Keratinocyte (primary cell): ENCODE data around the gene CMIP. TPM values are rescaled to one million over a fixed set of nuclear protein-coding genes. Genes with fewer than 3 reads are reported as not detected.

Experiments
- DNase-seq: peaks from one replicate; pipeline ENCODE4 v3.0.0-alpha.2; 2011; ENCODE audit warnings: low read depth, missing footprints, low spot score
- FAIRE-seq: peaks from 2 replicates; lab custom pipeline; 2011; peaks lifted over from hg19 to GRCh38; lab: Jason Lieb, UNC
- H2AFZ ChIP-seq: 2 replicates; pipeline ENCODE4 v1.6.0; 2012; ENCODE audit warnings: low read length, control low read depth, inconsistent platforms; ENCODE audit not compliant: control insufficient read depth
- H3K27ac ChIP-seq: 2 replicates; pipeline ENCODE4 v1.5.1; 2011; ENCODE audit warnings: low read length; ENCODE audit not compliant: control insufficient read depth, insufficient read depth
- H3K27me3 ChIP-seq: 3 replicates; pipeline ENCODE4 v1.6.0; 2011; ENCODE audit warnings: low read length; ENCODE audit not compliant: control insufficient read depth, insufficient read depth; ENCODE audit errors: extremely low read depth
- H3K36me3 ChIP-seq, 2 experiments: 2 replicates in 1 of 2; 3 replicates in 1 of 2; pipeline ENCODE4 v1.5.1; 2011; ENCODE audit warnings: low read length in 2 of 2, mild to moderate bottlenecking in 1 of 2; ENCODE audit not compliant: control insufficient read depth in 2 of 2, insufficient read depth in 2 of 2; ENCODE audit errors: extremely low read depth in 1 of 2
- H3K4me1 ChIP-seq: 3 replicates; pipeline ENCODE4 v1.5.1; 2011; ENCODE audit warnings: low read length; ENCODE audit not compliant: control insufficient read depth, insufficient read depth; ENCODE audit errors: extremely low read depth
- H3K4me2 ChIP-seq: 3 replicates; pipeline ENCODE4 v1.6.0; 2011; ENCODE audit warnings: low read depth, low read length; ENCODE audit not compliant: control insufficient read depth, insufficient read depth; ENCODE audit errors: extremely low read depth
- H3K4me3 ChIP-seq, 3 experiments: fragments of 200-600 bp in 1 of 3; sonication (generic) in 1 of 3; 2 replicates in 2 of 3; 3 replicates in 1 of 3; pipeline ENCODE4 v1.5.1; 2011 to 2016; ENCODE audit warnings: low read length in 3 of 3, mild to moderate bottlenecking in 3 of 3, control low read depth in 2 of 3, inconsistent platforms in 1 of 3, low read depth in 1 of 3, mixed read lengths in 1 of 3, mixed run types in 1 of 3, moderate library complexity in 1 of 3; ENCODE audit not compliant: control insufficient read depth in 2 of 3, insufficient read depth in 2 of 3; ENCODE audit errors: extremely low read depth in 1 of 3
- H3K79me2 ChIP-seq: 2 replicates; pipeline ENCODE4 v1.6.0; 2012; ENCODE audit warnings: low read length; ENCODE audit not compliant: control insufficient read depth, insufficient read depth
- H3K9ac ChIP-seq: 3 replicates; pipeline ENCODE4 v1.6.0; 2011; ENCODE audit warnings: low read length; ENCODE audit not compliant: control insufficient read depth, insufficient read depth; ENCODE audit errors: extremely low read depth
- H3K9me1 ChIP-seq: 3 replicates; pipeline ENCODE4 v1.6.0; 2011; ENCODE audit warnings: low read length; ENCODE audit not compliant: control insufficient read depth, insufficient read depth; ENCODE audit errors: extremely low read depth
- H3K9me3 ChIP-seq: 2 replicates; pipeline ENCODE4 v1.5.1; 2012; ENCODE audit warnings: low read depth, low read length; ENCODE audit not compliant: control insufficient read depth
- H4K20me1 ChIP-seq: 3 replicates; pipeline ENCODE4 v1.6.0; 2011; ENCODE audit warnings: low read length; ENCODE audit not compliant: control insufficient read depth, insufficient read depth; ENCODE audit errors: extremely low read depth
- CTCF ChIP-seq, 3 experiments: IDR thresholded peaks in 1 of 3; conservative IDR thresholded peaks in 1 of 3; optimal IDR thresholded peaks in 1 of 3; 2 replicates in 2 of 3; 3 replicates in 1 of 3; pipeline versions ENCODE3 to v1.5.1; 2011; ENCODE audit warnings: low read length in 3 of 3, mild to moderate bottlenecking in 3 of 3, moderate library complexity in 2 of 3, control low read depth in 1 of 3, inconsistent platforms in 1 of 3; ENCODE audit not compliant: insufficient read depth in 2 of 3; ENCODE audit errors: extremely low read depth in 1 of 3
- EZH2 ChIP-seq: IDR thresholded peaks from one replicate; pipeline ENCODE4 v1.6.1; 2012; ENCODE audit warnings: inconsistent platforms, mild to moderate bottlenecking, low read length, moderate library complexity
- dilution Hi-C: fragments of 300-500 bp; cut with MboI; formaldehyde crosslinking; loops from one replicate; pipeline ENCODE4 v1.7.0; 2020; ENCODE audit warnings: low sequenced_read_pairs; ENCODE audit not compliant: extremely low pct_ligation_motif_present
- polyA plus RNA-seq, 5 experiments: library from polyadenylated mRNA; depleted of rRNA in 3 of 5; stranded (reverse) in 3 of 5; stranded (forward) in 1 of 5; unstranded in 1 of 5; fragments of >200 nt; gene quantifications; 1 replicate in 1 of 5; 2 replicates in 3 of 5; 3 replicates in 1 of 5; pipeline versions ENCODE4 v1.2.1 to v1.2.3, GENCODE V29; 2011 to 2012; ENCODE audit warnings: missing spikeins in 2 of 5, low read depth in 1 of 5, low replicate concordance in 1 of 5

CMIP gene
- polyA plus RNA-seq, 1 donor (not counting 4 experiments of a cell fraction or from before 2014, with no cell fraction given): 5.0 TPM

GRCh38 chr16:81737885-81738536 is 293.4 kb downstream of the CMIP start:
- H3K27me3 ChIP-seq: no peaks in the 10 kb centered on the region
- H3K4me1 ChIP-seq: peaks cover 8% of the 10 kb centered on the region
- no peaks in the 10 kb centered on the region for H3K79me2 ChIP-seq
- no peak overlapping the region for H3K27ac ChIP-seq
- FAIRE-seq (peak; percentile 81), DNase-seq (peak; percentile 68)
- TF ChIP-seq CTCF (optimal IDR thresholded peaks at IDR 0.05 in 1 of 3, IDR thresholded peaks at IDR 0.05 in 1 of 3, conservative IDR thresholded peaks at IDR 0.05 in 1 of 3; ENCODE audit: extremely low read depth in 1 of 3, insufficient read depth in 2 of 3, low read length in 3 of 3) (peak; percentile 82 to 98 (median 90)), EZH2 (no peak)
- peak overlapping the region in 1 of 3 experiments; percentile 51 for H3K4me3 ChIP-seq
- peak overlapping the region; percentile 70 for H3K4me2 ChIP-seq
- peak overlapping the region; percentile 58 for H2AFZ ChIP-seq
- H3K36me3 ChIP-seq: no peaks in the 10 kb centered on the region
- no peaks in the 10 kb centered on the region for H4K20me1 ChIP-seq
- no peaks in the 10 kb centered on the region for H3K9me1 ChIP-seq
- H3K9ac ChIP-seq: peak overlapping the region; percentile 22
- no peaks in the 10 kb centered on the region for H3K9me3 ChIP-seq
- dilution Hi-C loops: no loop called here

- no peaks in the 10 kb centered on the region for H3K27me3 ChIP-seq
- H3K79me2 ChIP-seq: no peaks in the 10 kb centered on the region
- H3K4me2 ChIP-seq: no peak overlapping the region
- no peaks in the 10 kb centered on the region for H3K9me1 ChIP-seq
- no peaks in the 10 kb centered on the region for H4K20me1 ChIP-seq
- H3K4me1 ChIP-seq: peaks cover 8% of the 10 kb centered on the region
- H3K36me3 ChIP-seq: no peaks in the 10 kb centered on the region
- DNase-seq: no peak
- H3K9ac ChIP-seq: no peak overlapping the region
- H3K4me3 ChIP-seq: no peak overlapping the region
- no peak for TF ChIP-seq EZH2
- no peak for TF ChIP-seq CTCF (optimal IDR thresholded peaks at IDR 0.05 in 1 of 3, IDR thresholded peaks at IDR 0.05 in 1 of 3, conservative IDR thresholded peaks at IDR 0.05 in 1 of 3; ENCODE audit: extremely low read depth in 1 of 3, insufficient read depth in 2 of 3, low read length in 3 of 3)
- dilution Hi-C loops: no loop called here
- no peak overlapping the region for H2AFZ ChIP-seq
- no peaks in the 10 kb centered on the region for H3K9me3 ChIP-seq
- H3K27ac ChIP-seq: no peak overlapping the region
- no peak for FAIRE-seq
Observed at GRCh38 chr16:81738783-81739496, 294.3 kb downstream of the CMIP start.
